CD4-positive, alpha-beta T cell (primary cell): ENCODE results near the gene SPCS1. TPM values are rescaled to one million over a fixed set of nuclear protein-coding genes. Genes with fewer than 3 reads are reported as not detected.

Source experiments
- ATAC-seq: fragments of 200-7000 bp; cut with Tn5 transposase; one replicate; pipeline ENCODE4 v1.10.0; 2022; ENCODE audit warnings: mild to moderate bottlenecking; ENCODE audit not compliant: poor library complexity
- CTCF ChIA-PET: fragments of 350-600 bp; sonication (Branson Sonifier 250); formaldehyde crosslinking; loops from one replicate; lab custom pipeline; 2021; ENCODE audit warnings: antibody characterized with exemption, inconsistent platforms; lab: Charles Lee
- POLR2A ChIA-PET: fragments of 350-600 bp; sonication (Branson Sonifier 250); formaldehyde crosslinking; loops from one replicate; lab custom pipeline; 2021; ENCODE audit warnings: antibody characterized with exemption, inconsistent platforms; lab: Charles Lee
- DNase-seq, 14 experiments: peaks; one replicate each; pipeline ENCODE4 v3.0.0-alpha.2; 2013 to 2020; ENCODE audit warnings: mixed read lengths in 2 of 14
- H3K27ac ChIP-seq, 2 donors: one replicate each; pipeline versions ENCODE4 v1.5.1 to v1.7.0; 2013; ENCODE audit warnings: low read length in 2 of 2, low read depth in 1 of 2, mild to moderate bottlenecking in 1 of 2
- H3K27me3 ChIP-seq, 2 experiments: 1 replicate in 1 of 2; 2 replicates in 1 of 2; pipeline versions ENCODE4 v1.6.1 to v1.7.0; 2013; ENCODE audit warnings: low read length in 2 of 2, control low read depth in 1 of 2, mild to moderate bottlenecking in 1 of 2, moderate library complexity in 1 of 2; ENCODE audit not compliant: insufficient read depth in 2 of 2, control insufficient read depth in 1 of 2
- H3K36me3 ChIP-seq: one replicate; pipeline ENCODE4 v1.6.1; 2013; ENCODE audit warnings: low read length, control low read depth; ENCODE audit not compliant: insufficient read depth
- H3K4me1 ChIP-seq: one replicate; pipeline ENCODE4 v1.6.1; 2013; ENCODE audit warnings: low read length, control low read depth; ENCODE audit not compliant: insufficient read depth
- H3K4me3 ChIP-seq: one replicate; pipeline ENCODE4 v1.5.1; 2013; ENCODE audit warnings: mild to moderate bottlenecking, low read length, moderate library complexity
- H3K9me3 ChIP-seq, 2 experiments: 1 replicate in 1 of 2; 2 replicates in 1 of 2; pipeline versions ENCODE4 v1.6.1 to v1.7.0; 2013; ENCODE audit warnings: low read length in 2 of 2, mild to moderate bottlenecking in 2 of 2, control low read depth in 1 of 2, moderate library complexity in 1 of 2; ENCODE audit not compliant: control insufficient read depth in 1 of 2, insufficient read depth in 1 of 2
- H3K27ac Mint-ChIP-seq: one replicate; pipeline ENCODE4 v1.8.0; 2020; ENCODE audit warnings: mixed read lengths
- H3K27me3 Mint-ChIP-seq: one replicate; pipeline ENCODE4 v1.8.0; 2021; ENCODE audit warnings: mixed read lengths
- H3K36me3 Mint-ChIP-seq: one replicate; pipeline ENCODE4 v1.8.0; 2021; ENCODE audit warnings: low read depth, mixed read lengths
- H3K4me1 Mint-ChIP-seq: one replicate; pipeline ENCODE4 v1.8.0; 2021; ENCODE audit warnings: low read depth, mixed read lengths
- H3K4me3 Mint-ChIP-seq: one replicate; pipeline ENCODE4 v1.8.0; 2020; ENCODE audit warnings: mild to moderate bottlenecking, mixed read lengths
- H3K9me3 Mint-ChIP-seq: one replicate; pipeline ENCODE4 v1.8.0; 2020; ENCODE audit warnings: mixed read lengths
- CTCF ChIP-seq: fragments of 200-600 bp; IDR thresholded peaks from one replicate; pipeline ENCODE4 v1.8.0; 2022; ENCODE audit warnings: antibody characterized with exemption, mild to moderate bottlenecking
- intact Hi-C, 2 experiments: fragments of 100-400 bp; cut with DNase I in 1 of 2; cut with micrococcal nuclease in 1 of 2; formaldehyde crosslinking; loops; one replicate each; pipeline versions ENCODE4 v1.15.1 to v1.9.0; 2023 to 2025; cut with DNase I, micrococcal nuclease
- total RNA-seq, 174 experiments: library from RNA in 2 of 174; stranded (reverse) in 2 of 174; gene quantifications; one replicate each; pipeline ENCODE4 v1.2.3 and lab custom pipeline; 2021 to 2026

SPCS1 gene
- total RNA-seq, 2 experiments from 2014 or later = 60.0 to 64.5 TPM

- no peaks in the 10 kb centered on the region for H3K9me3 Mint-ChIP-seq
- CTCF ChIA-PET = interaction anchor here (0.5 kb wide), 1 partner anchor 207 kb away, joined by 5 read pairs; no protein-coding TSS in a partner anchor
- Histone ChIP-seq H3K36me3 (peaks cover 63% of the 10 kb centered on the region), H3K9me3 (no peaks in the 10 kb centered on the region), H3K27me3 (no peaks in the 10 kb centered on the region), H3K27ac (no peak overlapping the region), H3K4me1 (no peaks in the 10 kb centered on the region), H3K4me3 (no peak overlapping the region)
- peak; percentile 72 for TF ChIP-seq CTCF
- ATAC-seq (peak; percentile 46), DNase-seq (peak in 3 of 14 experiments; percentile 39 to 57 (median 54))
- H3K27me3 Mint-ChIP-seq = no peaks in the 10 kb centered on the region
- H3K36me3 Mint-ChIP-seq = peaks cover 78% of the 10 kb centered on the region
- no peaks in the 10 kb centered on the region for H3K4me1 Mint-ChIP-seq
- POLR2A ChIA-PET = no interaction called here
- H3K4me3 Mint-ChIP-seq = no peak overlapping the region
- H3K27ac Mint-ChIP-seq = no peak overlapping the region
- intact Hi-C loops = loop anchor here (1.0 to 5.0 kb wide), 3 partner anchors 245 to 455 kb away; no protein-coding TSS in a partner anchor
These were observed 36.6 kb downstream of the SPCS1 start for GRCh38 chr3:52742418-52743041.

DNA sequence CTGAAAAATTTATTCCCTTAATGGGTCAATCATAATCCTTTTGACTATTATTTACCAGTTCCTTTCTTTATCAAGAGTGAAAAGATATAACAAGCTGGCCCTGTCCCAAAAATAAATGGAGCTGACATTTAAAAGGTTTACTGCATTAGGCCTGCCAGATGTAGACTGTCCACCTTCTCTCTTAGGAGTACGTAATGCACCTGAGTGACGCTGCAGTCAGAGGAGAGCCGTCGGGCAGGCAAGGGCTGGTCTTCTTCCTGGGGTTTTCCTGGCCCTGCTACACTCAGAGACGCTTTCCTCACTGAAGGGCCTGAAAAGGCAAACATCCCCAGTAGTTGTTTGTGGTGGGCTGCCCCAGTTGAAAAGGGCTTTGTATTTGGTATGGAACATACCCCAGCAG is 37.2 kb downstream of the SPCS1 start:
- H3K9me3 Mint-ChIP-seq = no peaks in the 10 kb centered on the region
- ChIA-PET CTCF (no interaction called here), POLR2A (no interaction called here)
- no peaks in the 10 kb centered on the region for H3K27me3 Mint-ChIP-seq
- Histone ChIP-seq H3K9me3 (no peaks in the 10 kb centered on the region), H3K36me3 (peaks cover 63% of the 10 kb centered on the region), H3K4me1 (no peaks in the 10 kb centered on the region), H3K27ac (no peak overlapping the region), H3K4me3 (no peak overlapping the region), H3K27me3 (no peaks in the 10 kb centered on the region)
- no peak overlapping the region for H3K27ac Mint-ChIP-seq
- intact Hi-C loops = loop anchor here (5.0 kb wide), 2 partner anchors 244 to 454 kb away; no protein-coding TSS in a partner anchor
- DNase-seq (no peak), ATAC-seq (no peak)
- TF ChIP-seq CTCF = no peak
- H3K36me3 Mint-ChIP-seq = peaks cover 75% of the 10 kb centered on the region
- H3K4me3 Mint-ChIP-seq = no peak overlapping the region
- H3K4me1 Mint-ChIP-seq = no peaks in the 10 kb centered on the region

DNA sequence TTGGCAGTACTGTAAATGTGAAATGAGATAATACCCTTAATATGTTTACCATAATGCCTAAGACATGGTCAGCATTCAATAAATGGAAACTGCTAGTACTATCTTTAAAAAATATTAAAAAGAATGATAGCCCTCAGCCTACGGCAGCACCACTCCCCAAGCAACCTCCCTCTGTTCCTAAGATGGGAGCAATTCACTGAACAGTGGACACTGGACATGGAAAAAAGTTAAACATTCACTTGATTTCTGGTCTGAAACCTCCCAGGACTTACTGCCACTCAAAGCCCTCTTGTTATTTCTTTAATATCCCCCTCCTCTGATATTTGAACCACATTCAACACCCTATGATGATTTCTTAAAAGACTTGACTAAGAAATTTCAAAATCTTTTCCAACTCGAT is 37.8 kb downstream of the SPCS1 start:
- H3K9me3 ChIP-seq = no peaks in the 10 kb centered on the region
- no peaks in the 10 kb centered on the region for H3K4me1 ChIP-seq
- H3K36me3 ChIP-seq = peaks cover 65% of the 10 kb centered on the region
- DNase-seq (no peak), ATAC-seq (no peak)
- POLR2A ChIA-PET = no interaction called here
- H3K36me3 Mint-ChIP-seq = peaks cover 81% of the 10 kb centered on the region
- TF ChIP-seq CTCF = no peak
- H3K4me3 ChIP-seq = no peak overlapping the region
- H3K4me3 Mint-ChIP-seq = no peak overlapping the region
- H3K27me3 Mint-ChIP-seq = no peaks in the 10 kb centered on the region
- no peak overlapping the region for H3K27ac Mint-ChIP-seq
- H3K4me1 Mint-ChIP-seq = no peaks in the 10 kb centered on the region
- H3K27me3 ChIP-seq = no peaks in the 10 kb centered on the region
- H3K27ac ChIP-seq = no peak overlapping the region
- CTCF ChIA-PET = no interaction called here
- no peaks in the 10 kb centered on the region for H3K9me3 Mint-ChIP-seq
- intact Hi-C loops = loop anchor here (5.0 kb wide), 2 partner anchors 244 to 454 kb away; no protein-coding TSS in a partner anchor
